ENCODE results near the gene MYLK4. TPM values are rescaled to one million over a fixed set of nuclear protein-coding genes. Genes with fewer than 3 reads are reported as not detected.
A peak's percentile ranks its signal among the peaks of the same experiment; 100 is the strongest.

Gene MYLK4
- total and polyA plus RNA-seq, 2 of the 13 experiments (the other 11 are each of a cell fraction or from before 2014, with no cell fraction given): 0.26 to 0.29 TPM

DNA sequence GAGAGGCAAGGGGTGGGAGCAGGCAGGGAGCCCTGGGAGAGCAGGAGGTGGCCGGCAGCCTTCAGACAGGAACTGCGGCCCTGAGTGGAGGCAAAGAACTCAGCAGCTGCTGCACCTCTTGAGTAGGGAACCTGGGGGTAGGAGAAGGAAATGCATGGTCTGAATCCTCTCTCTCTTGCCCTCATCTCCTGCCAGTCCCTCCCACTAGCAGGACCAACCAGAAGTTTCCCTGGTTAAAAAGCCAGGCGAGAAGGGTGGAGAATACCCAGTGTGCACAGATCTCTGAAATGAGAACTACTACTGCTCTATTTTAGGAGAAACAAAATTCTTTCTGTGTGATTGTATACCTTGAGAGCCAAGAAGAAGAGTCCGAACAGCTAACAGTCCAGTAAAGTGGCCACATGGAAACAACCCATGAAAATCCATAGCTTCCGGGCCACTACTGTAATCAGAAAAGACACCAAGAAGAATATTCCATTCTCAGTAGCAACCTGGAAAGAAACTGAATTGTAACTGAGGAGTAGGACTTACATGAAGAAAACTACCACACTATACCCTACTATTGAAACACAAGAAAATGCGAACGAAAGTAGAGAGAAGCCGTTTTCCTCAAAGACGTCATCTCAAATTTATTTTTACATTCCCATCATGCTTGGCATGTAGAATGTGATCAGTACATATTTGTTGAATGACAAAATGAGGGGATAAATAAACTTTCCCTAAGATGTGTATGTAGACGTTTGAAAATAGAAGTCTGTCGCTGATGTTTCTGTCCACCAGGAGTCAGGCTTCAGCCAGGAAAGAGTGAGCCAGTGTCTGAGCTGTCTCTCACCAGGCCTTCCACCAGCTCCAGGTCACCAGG is 40.1 kb upstream of the MYLK4 start (continued):
- TF ChIP-seq ZNF792 (CRISPR knock-in tag; IDR thresholded peaks at IDR 0.05) (peak; percentile 38; the same call in 1 of the 2 replicates), MED13 (CRISPR knock-in tag; IDR thresholded peaks at IDR 0.05) (no peak), NFE2L1 (CRISPR knock-in tag; IDR thresholded peaks at IDR 0.05; ENCODE audit: borderline replicate concordance) (no peak), CENPT (CRISPR knock-in tag; IDR thresholded peaks at IDR 0.05; ENCODE audit: low read depth) (no peak), CCAR2 (optimal IDR thresholded peaks at IDR 0.05; ENCODE audit: low read depth, low read length) (no peak), MXI1 (IDR thresholded peaks at IDR 0.05; ENCODE audit: borderline replicate concordance, low read depth, low read length) (no peak; the same call in 2 of the 3 replicates), KLF13 (CRISPR knock-in tag; IDR thresholded peaks at IDR 0.05) (no peak), FOSL1 (CRISPR knock-in tag; IDR thresholded peaks at IDR 0.05; ENCODE audit: borderline replicate concordance) (no peak), SRF (IDR thresholded peaks at IDR 0.05; ENCODE audit: low read depth, low read length) (no peak), DMAP1 (CRISPR knock-in tag; IDR thresholded peaks at IDR 0.05) (0 out of 2 replicates have a peak, but pooled peaks have one; percentile 26), ATF7-NPFF (CRISPR knock-in tag; IDR thresholded peaks at IDR 0.05; ENCODE audit: low read depth) (no peak)
- TF ChIP-seq, protein P1, sequence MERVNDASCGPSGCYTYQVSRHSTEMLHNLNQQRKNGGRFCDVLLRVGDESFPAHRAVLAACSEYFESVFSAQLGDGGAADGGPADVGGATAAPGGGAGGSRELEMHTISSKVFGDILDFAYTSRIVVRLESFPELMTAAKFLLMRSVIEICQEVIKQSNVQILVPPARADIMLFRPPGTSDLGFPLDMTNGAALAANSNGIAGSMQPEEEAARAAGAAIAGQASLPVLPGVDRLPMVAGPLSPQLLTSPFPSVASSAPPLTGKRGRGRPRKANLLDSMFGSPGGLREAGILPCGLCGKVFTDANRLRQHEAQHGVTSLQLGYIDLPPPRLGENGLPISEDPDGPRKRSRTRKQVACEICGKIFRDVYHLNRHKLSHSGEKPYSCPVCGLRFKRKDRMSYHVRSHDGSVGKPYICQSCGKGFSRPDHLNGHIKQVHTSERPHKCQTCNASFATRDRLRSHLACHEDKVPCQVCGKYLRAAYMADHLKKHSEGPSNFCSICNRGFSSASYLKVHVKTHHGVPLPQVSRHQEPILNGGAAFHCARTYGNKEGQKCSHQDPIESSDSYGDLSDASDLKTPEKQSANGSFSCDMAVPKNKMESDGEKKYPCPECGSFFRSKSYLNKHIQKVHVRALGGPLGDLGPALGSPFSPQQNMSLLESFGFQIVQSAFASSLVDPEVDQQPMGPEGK (CRISPR knock-in tag; IDR thresholded peaks at IDR 0.05): peak; percentile 34; the same call in 1 of the 2 replicates
- TF ChIP-seq, protein P2, sequence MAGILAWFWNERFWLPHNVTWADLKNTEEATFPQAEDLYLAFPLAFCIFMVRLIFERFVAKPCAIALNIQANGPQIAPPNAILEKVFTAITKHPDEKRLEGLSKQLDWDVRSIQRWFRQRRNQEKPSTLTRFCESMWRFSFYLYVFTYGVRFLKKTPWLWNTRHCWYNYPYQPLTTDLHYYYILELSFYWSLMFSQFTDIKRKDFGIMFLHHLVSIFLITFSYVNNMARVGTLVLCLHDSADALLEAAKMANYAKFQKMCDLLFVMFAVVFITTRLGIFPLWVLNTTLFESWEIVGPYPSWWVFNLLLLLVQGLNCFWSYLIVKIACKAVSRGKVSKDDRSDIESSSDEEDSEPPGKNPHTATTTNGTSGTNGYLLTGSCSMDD (CRISPR knock-in tag; IDR thresholded peaks at IDR 0.05): no peak
- TF ChIP-seq, protein P3, sequence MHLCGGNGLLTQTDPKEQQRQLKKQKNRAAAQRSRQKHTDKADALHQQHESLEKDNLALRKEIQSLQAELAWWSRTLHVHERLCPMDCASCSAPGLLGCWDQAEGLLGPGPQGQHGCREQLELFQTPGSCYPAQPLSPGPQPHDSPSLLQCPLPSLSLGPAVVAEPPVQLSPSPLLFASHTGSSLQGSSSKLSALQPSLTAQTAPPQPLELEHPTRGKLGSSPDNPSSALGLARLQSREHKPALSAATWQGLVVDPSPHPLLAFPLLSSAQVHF (CRISPR knock-in tag; IDR thresholded peaks at IDR 0.05): no peak
- TF ChIP-seq, protein P4, sequence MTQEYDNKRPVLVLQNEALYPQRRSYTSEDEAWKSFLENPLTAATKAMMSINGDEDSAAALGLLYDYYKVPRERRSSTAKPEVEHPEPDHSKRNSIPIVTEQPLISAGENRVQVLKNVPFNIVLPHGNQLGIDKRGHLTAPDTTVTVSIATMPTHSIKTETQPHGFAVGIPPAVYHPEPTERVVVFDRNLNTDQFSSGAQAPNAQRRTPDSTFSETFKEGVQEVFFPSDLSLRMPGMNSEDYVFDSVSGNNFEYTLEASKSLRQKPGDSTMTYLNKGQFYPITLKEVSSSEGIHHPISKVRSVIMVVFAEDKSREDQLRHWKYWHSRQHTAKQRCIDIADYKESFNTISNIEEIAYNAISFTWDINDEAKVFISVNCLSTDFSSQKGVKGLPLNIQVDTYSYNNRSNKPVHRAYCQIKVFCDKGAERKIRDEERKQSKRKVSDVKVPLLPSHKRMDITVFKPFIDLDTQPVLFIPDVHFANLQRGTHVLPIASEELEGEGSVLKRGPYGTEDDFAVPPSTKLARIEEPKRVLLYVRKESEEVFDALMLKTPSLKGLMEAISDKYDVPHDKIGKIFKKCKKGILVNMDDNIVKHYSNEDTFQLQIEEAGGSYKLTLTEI (CRISPR knock-in tag; conservative IDR thresholded peaks at IDR 0.05): no peak
- TF ChIP-seq, protein P5, sequence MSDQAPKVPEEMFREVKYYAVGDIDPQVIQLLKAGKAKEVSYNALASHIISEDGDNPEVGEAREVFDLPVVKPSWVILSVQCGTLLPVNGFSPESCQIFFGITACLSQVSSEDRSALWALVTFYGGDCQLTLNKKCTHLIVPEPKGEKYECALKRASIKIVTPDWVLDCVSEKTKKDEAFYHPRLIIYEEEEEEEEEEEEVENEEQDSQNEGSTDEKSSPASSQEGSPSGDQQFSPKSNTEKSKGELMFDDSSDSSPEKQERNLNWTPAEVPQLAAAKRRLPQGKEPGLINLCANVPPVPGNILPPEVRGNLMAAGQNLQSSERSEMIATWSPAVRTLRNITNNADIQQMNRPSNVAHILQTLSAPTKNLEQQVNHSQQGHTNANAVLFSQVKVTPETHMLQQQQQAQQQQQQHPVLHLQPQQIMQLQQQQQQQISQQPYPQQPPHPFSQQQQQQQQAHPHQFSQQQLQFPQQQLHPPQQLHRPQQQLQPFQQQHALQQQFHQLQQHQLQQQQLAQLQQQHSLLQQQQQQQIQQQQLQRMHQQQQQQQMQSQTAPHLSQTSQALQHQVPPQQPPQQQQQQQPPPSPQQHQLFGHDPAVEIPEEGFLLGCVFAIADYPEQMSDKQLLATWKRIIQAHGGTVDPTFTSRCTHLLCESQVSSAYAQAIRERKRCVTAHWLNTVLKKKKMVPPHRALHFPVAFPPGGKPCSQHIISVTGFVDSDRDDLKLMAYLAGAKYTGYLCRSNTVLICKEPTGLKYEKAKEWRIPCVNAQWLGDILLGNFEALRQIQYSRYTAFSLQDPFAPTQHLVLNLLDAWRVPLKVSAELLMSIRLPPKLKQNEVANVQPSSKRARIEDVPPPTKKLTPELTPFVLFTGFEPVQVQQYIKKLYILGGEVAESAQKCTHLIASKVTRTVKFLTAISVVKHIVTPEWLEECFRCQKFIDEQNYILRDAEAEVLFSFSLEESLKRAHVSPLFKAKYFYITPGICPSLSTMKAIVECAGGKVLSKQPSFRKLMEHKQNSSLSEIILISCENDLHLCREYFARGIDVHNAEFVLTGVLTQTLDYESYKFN (CRISPR knock-in tag; conservative IDR thresholded peaks at IDR 0.05): 0 out of 2 replicates have a peak, but pooled peaks have one; percentile 19
- TF ChIP-seq, protein P6, sequence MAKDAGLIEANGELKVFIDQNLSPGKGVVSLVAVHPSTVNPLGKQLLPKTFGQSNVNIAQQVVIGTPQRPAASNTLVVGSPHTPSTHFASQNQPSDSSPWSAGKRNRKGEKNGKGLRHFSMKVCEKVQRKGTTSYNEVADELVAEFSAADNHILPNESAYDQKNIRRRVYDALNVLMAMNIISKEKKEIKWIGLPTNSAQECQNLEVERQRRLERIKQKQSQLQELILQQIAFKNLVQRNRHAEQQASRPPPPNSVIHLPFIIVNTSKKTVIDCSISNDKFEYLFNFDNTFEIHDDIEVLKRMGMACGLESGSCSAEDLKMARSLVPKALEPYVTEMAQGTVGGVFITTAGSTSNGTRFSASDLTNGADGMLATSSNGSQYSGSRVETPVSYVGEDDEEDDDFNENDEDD (CRISPR knock-in tag; IDR thresholded peaks at IDR 0.05; ENCODE audit: borderline replicate concordance): no peak

Data from HepG2 (cell line).